DOHH2 (cell line): Measurements from ENCODE around the gene KRTAP17-1.

Source experiments
- H3F3A ChIP-seq: fragments of 200-600 bp; sonication (generic), shearing (Covaris generic); 2 replicates; pipeline ENCODE4 v1.6.0; 2016; ENCODE audit warnings: antibody characterized with exemption, mild to moderate bottlenecking; ENCODE audit not compliant: control insufficient read depth, insufficient read depth
- H3K27ac ChIP-seq: fragments of 200-600 bp; sonication (generic); 2 replicates; pipeline ENCODE4 v1.5.1; 2014; ENCODE audit warnings: low read depth, mild to moderate bottlenecking, low read length, moderate library complexity
- H3K27me3 ChIP-seq: fragments of 200-600 bp; sonication (generic); 2 replicates; pipeline ENCODE4 v1.6.1; 2014; ENCODE audit warnings: mild to moderate bottlenecking, low read length, mixed read lengths; ENCODE audit not compliant: control insufficient read depth
- H3K36me3 ChIP-seq: fragments of 200-600 bp; sonication (generic); 2 replicates; pipeline ENCODE4 v1.6.1; 2014; ENCODE audit warnings: mild to moderate bottlenecking, low read length, moderate library complexity, mixed read lengths; ENCODE audit not compliant: control insufficient read depth
- H3K4me1 ChIP-seq: fragments of 200-600 bp; sonication (generic); 2 replicates; pipeline ENCODE4 v1.6.1; 2014; ENCODE audit warnings: mild to moderate bottlenecking, low read length, mixed read lengths; ENCODE audit not compliant: control insufficient read depth
- H3K4me2 ChIP-seq: fragments of 200-600 bp; sonication (generic); 2 replicates; pipeline ENCODE4 v1.6.0; 2014; ENCODE audit warnings: mild to moderate bottlenecking, low read length, moderate library complexity
- H3K4me3 ChIP-seq: fragments of 200-600 bp; sonication (generic); 2 replicates; pipeline ENCODE4 v1.5.1; 2014; ENCODE audit warnings: mild to moderate bottlenecking, low read length, mixed read lengths
- H3K79me2 ChIP-seq: fragments of 200-600 bp; sonication (generic); 2 replicates; pipeline ENCODE4 v1.6.1; 2014; ENCODE audit warnings: mild to moderate bottlenecking, low read length, mixed read lengths; ENCODE audit not compliant: control insufficient read depth
- H3K9me2 ChIP-seq: fragments of 200-600 bp; sonication (generic); replicated peaks from 2 replicates; pipeline ENCODE4 v1.6.1; 2014; ENCODE audit warnings: mild to moderate bottlenecking, low read length, mixed read lengths; ENCODE audit not compliant: control insufficient read depth
- H3K9me3 ChIP-seq: fragments of 200-600 bp; sonication (generic); 2 replicates; pipeline ENCODE4 v1.6.1; 2014; ENCODE audit warnings: antibody characterized with exemption, low read length, mixed read lengths; ENCODE audit not compliant: control insufficient read depth, insufficient read depth
- H4K20me1 ChIP-seq: fragments of 200-600 bp; sonication (generic); 2 replicates; pipeline ENCODE4 v1.6.0; 2014; ENCODE audit warnings: low read depth, mild to moderate bottlenecking, antibody characterized with exemption, low read length, moderate library complexity; ENCODE audit not compliant: control insufficient read depth, insufficient read depth
- EZH2phosphoT487 ChIP-seq: fragments of 200-600 bp; sonication (generic); IDR thresholded peaks from 2 replicates; pipeline ENCODE4 v1.6.1; 2017; ENCODE audit warnings: borderline replicate concordance, mild to moderate bottlenecking, antibody characterized with exemption, low read length, moderate library complexity, mixed read lengths
- TF ChIP-seq, protein P1 (sequence below): fragments of 200-600 bp; sonication (generic); IDR thresholded peaks from one replicate; pipeline ENCODE4 v1.5.1; 2014; ENCODE audit warnings: antibody characterized with exemption, mild to moderate bottlenecking, low read depth, low read length; ENCODE audit not compliant: poor library complexity, severe bottlenecking

Gene KRTAP17-1

DNA sequence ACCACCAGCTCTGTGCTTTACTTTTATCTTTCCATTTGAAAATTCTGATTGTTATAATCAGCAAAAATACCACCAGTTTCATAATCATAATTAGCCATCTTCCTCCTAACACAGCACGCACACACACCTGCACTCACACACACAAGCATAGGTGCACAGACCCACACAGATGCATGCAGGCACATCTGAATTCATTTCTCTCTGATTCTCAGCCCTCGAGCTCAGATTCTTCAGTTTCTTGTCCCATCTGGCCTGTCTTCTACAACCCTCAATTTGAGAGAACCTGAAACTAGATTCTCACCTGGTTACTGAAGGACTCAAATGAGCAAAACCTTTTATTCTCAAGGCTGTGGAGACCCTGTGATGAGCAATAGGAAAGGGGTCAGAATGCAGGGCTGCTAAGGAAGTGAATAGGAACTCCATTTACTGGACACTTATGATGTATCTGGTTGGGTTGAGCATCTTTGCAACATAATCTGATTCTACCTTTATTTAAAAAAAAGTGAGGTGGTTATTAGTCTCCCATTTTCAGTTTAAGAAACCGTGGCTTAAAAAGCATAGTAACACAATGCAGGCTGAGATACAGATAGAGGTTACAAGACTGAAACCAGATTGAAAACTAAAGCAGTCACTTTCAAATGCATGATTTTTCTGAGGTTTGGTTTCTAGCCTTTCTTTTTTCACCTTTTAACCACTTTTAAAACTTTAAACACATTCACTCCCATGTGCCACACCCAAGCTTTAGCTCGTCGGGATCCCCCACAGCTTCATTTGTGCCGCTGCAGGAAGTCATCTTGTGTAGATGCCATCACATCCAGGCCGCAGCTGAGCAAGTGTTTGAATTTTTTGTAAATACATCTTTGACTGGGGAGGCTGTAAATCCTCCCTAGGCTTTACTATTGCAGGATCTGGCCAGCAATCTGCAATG lies 25.7 kb upstream of the KRTAP17-1 start:
- Histone ChIP-seq H3K36me3 (no peaks in the 10 kb centered on the region), H3K9me2 (no peaks in the 10 kb centered on the region), H4K20me1 (no peaks in the 10 kb centered on the region), H3K27ac (no peak overlapping the region), H3K4me2 (no peak overlapping the region), H3K4me1 (peaks cover 15% of the 10 kb centered on the region), H3K79me2 (no peaks in the 10 kb centered on the region), H3F3A (no peaks in the 10 kb centered on the region), H3K9me3 (0 out of 2 replicates have a peak, but pooled peaks cover 3% of the 10 kb centered on the region), H3K27me3 (no peaks in the 10 kb centered on the region), H3K4me3 (no peak overlapping the region)
- TF ChIP-seq EZH2phosphoT487 = no peak
- TF ChIP-seq, protein P1, sequence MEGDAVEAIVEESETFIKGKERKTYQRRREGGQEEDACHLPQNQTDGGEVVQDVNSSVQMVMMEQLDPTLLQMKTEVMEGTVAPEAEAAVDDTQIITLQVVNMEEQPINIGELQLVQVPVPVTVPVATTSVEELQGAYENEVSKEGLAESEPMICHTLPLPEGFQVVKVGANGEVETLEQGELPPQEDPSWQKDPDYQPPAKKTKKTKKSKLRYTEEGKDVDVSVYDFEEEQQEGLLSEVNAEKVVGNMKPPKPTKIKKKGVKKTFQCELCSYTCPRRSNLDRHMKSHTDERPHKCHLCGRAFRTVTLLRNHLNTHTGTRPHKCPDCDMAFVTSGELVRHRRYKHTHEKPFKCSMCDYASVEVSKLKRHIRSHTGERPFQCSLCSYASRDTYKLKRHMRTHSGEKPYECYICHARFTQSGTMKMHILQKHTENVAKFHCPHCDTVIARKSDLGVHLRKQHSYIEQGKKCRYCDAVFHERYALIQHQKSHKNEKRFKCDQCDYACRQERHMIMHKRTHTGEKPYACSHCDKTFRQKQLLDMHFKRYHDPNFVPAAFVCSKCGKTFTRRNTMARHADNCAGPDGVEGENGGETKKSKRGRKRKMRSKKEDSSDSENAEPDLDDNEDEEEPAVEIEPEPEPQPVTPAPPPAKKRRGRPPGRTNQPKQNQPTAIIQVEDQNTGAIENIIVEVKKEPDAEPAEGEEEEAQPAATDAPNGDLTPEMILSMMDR = no peak

DNA sequence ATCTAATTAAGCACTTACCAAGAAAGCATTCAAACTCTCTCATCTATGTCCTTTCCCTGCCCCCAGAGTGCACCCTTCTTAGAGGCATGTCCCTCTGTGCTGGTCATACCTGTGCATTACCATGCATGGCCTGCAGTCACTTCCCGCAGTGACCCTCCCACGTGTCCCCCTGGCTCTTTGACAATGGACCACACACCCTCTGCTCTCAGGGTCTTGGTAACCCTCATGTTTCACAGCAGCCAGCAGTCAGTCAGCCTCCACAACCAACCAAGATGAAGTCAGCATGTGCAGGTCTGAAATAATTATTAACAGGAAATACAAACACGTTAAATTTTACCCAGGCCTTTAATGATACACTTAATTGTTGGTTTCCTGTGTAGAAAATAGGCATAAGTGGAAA lies 25.0 kb upstream of the KRTAP17-1 start:
- no peaks in the 10 kb centered on the region for H3K9me2 ChIP-seq
- H4K20me1 ChIP-seq = no peaks in the 10 kb centered on the region
- H3K79me2 ChIP-seq = no peaks in the 10 kb centered on the region
- no peak overlapping the region for H3K27ac ChIP-seq
- no peaks in the 10 kb centered on the region for H3F3A ChIP-seq
- TF ChIP-seq EZH2phosphoT487 = no peak
- TF ChIP-seq, protein P1 = no peak
- H3K27me3 ChIP-seq = no peaks in the 10 kb centered on the region
- H3K4me1 ChIP-seq = peaks cover 15% of the 10 kb centered on the region
- H3K4me2 ChIP-seq = peak overlapping the region; percentile 18; the same call in 1 of the 2 replicates
- 0 out of 2 replicates have a peak, but pooled peaks cover 3% of the 10 kb centered on the region for H3K9me3 ChIP-seq
- no peaks in the 10 kb centered on the region for H3K36me3 ChIP-seq
- H3K4me3 ChIP-seq = no peak overlapping the region

DNA sequence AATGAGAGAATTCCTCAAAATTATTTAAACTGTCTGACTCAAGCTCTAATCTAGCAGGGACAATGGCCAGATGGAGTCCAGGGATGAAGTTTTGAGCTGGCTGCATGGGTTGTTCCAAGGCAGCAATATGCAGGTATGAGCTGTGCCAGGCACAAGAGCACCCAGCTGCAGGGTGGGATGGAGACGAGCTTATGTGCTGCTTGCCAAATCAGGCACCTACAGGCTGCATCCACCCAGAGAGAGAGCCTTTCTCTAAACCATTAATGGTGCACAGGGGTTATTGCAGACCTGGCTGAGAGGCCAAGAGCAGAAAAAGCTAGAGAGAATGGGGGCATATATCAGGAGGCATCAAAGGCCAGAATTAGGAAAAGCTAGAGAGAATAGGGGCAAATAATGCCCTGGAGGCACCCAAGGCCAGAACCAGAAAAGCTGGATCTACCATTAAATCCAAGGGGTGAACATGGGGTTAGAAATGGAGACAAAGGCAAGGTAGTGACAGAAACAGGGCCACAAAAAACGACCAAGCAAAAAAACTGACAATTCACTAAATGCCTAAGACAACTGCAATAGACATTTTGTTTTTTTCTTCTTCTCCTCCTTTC lies 24.2 kb upstream of the KRTAP17-1 start:
- peak overlapping the region; percentile 18; the same call in 1 of the 2 replicates for H3K4me2 ChIP-seq
- peaks cover 16% of the 10 kb centered on the region for H3K4me1 ChIP-seq
- TF ChIP-seq EZH2phosphoT487 = no peak
- TF ChIP-seq, protein P1 = no peak

More for the DNA sequence above, 24.2 kb upstream of the KRTAP17-1 start:
- H3K4me3 ChIP-seq = no peak overlapping the region
- no peaks in the 10 kb centered on the region for H3F3A ChIP-seq
- no peak overlapping the region for H3K27ac ChIP-seq
- no peaks in the 10 kb centered on the region for H3K79me2 ChIP-seq
- H4K20me1 ChIP-seq = no peaks in the 10 kb centered on the region
- no peaks in the 10 kb centered on the region for H3K36me3 ChIP-seq
- no peaks in the 10 kb centered on the region for H3K27me3 ChIP-seq
- no peaks in the 10 kb centered on the region for H3K9me2 ChIP-seq
- 0 out of 2 replicates have a peak, but pooled peaks cover 3% of the 10 kb centered on the region for H3K9me3 ChIP-seq
